SK-N-SH (cell line): ENCODE data around the gene PFKL.

Experiments
- CTCF ChIP-seq: fragments of 200-600 bp; sonication (generic); IDR thresholded peaks from 2 replicates; pipeline ENCODE4 v1.6.1; 2017; ENCODE audit warnings: antibody characterized with exemption, mild to moderate bottlenecking, moderate library complexity
- EP300 ChIP-seq, 2 experiments: IDR thresholded peaks; 2 replicates each; pipeline versions ENCODE4 v1.4.0 to v1.6.1; 2012; ENCODE audit warnings: borderline replicate concordance in 1 of 2, low read depth in 1 of 2, low read length in 1 of 2
- NRF1 ChIP-seq: IDR thresholded peaks from 2 replicates; pipeline ENCODE4 v1.6.1; 2012; ENCODE audit warnings: low read depth, mild to moderate bottlenecking, low read length
- PBX3 ChIP-seq: IDR thresholded peaks from 2 replicates; pipeline ENCODE4; 2012
- REST ChIP-seq: IDR thresholded peaks from 2 replicates; pipeline ENCODE4 v1.6.1; 2012; ENCODE audit warnings: mild to moderate bottlenecking, low read depth, low read length, moderate library complexity
- SIN3A ChIP-seq: IDR thresholded peaks from 2 replicates; pipeline ENCODE4 v1.6.1; 2012; ENCODE audit warnings: low read depth, mild to moderate bottlenecking, low read length, moderate library complexity, borderline replicate concordance
- USF1 ChIP-seq: IDR thresholded peaks from 2 replicates; pipeline ENCODE4 v1.4.0; 2012; ENCODE audit warnings: low read depth, borderline replicate concordance

- TF ChIP-seq EP300 (IDR thresholded peaks at IDR 0.05; ENCODE audit: borderline replicate concordance in 1 of 2, low read depth in 1 of 2, low read length in 1 of 2): no peak
- no peak for TF ChIP-seq USF1
- no peak for TF ChIP-seq REST
- TF ChIP-seq CTCF: peak; percentile 86
- TF ChIP-seq PBX3: no peak
- no peak for TF ChIP-seq NRF1
- TF ChIP-seq SIN3A: no peak
Observed at GRCh38 chr21:44297525-44298290, 2.1 kb upstream of the PFKL start.
